ENCODE measurements around the gene EIF5B.

Gene EIF5B

GRCh38 chr2:99450199-99450598, 113.0 kb downstream of the EIF5B start:
- no peak overlapping the region for H3K27ac Mint-ChIP-seq

More at GRCh38 chr2:99450199-99450598, 113.0 kb downstream of the EIF5B start:
- Mint-ChIP-seq H3K36me3 (ENCODE audit: low read depth) (peaks cover 60% of the 10 kb centered on the region), H3K4me1 (ENCODE audit: low read depth) (peaks cover 1% of the 10 kb centered on the region), H3K4me3 (no peak overlapping the region), H3K27me3 (no peaks in the 10 kb centered on the region), H3K9me3 (no peaks in the 10 kb centered on the region)
